HEK293 (cell line): Measurements from ENCODE around the gene FKBP3.

Source experiments
- GLI2 ChIP-seq: fragments of 450-650 bp; formaldehyde crosslinking; IDR thresholded peaks from 2 replicates; pipeline ENCODE4; 2017; ENCODE audit warnings: missing biosample characterization, missing genetic modification characterization, low read depth, borderline replicate concordance
- GLIS1 ChIP-seq: fragments of 450-650 bp; formaldehyde crosslinking; IDR thresholded peaks from 2 replicates; pipeline ENCODE4 v1.5.1; 2016; ENCODE audit warnings: missing biosample characterization, missing genetic modification characterization
- HOXA7 ChIP-seq: sonication (generic); formaldehyde crosslinking; IDR thresholded peaks from 2 replicates; pipeline ENCODE4 v1.8.1; 2022; ENCODE audit warnings: missing genetic modification reagents, borderline replicate concordance
- HOXC10 ChIP-seq: sonication (generic); formaldehyde crosslinking; IDR thresholded peaks from 2 replicates; pipeline ENCODE4 v1.8.1; 2023; ENCODE audit warnings: mild to moderate bottlenecking, missing genetic modification reagents
- KLF17 ChIP-seq: fragments of 450-650 bp; formaldehyde crosslinking; IDR thresholded peaks from 2 replicates; pipeline ENCODE4 v1.5.1; 2016; ENCODE audit warnings: missing biosample characterization, missing genetic modification characterization
- KLF8 ChIP-seq: fragments of 450-650 bp; formaldehyde crosslinking; IDR thresholded peaks from 2 replicates; pipeline ENCODE4 v1.5.1; 2016; ENCODE audit warnings: missing biosample characterization, missing genetic modification characterization
- PBX3 ChIP-seq: sonication (generic); formaldehyde crosslinking; IDR thresholded peaks from 2 replicates; pipeline ENCODE4 v1.8.1; 2022; ENCODE audit warnings: mild to moderate bottlenecking, moderate library complexity, missing genetic modification reagents
- REST ChIP-seq: fragments of 450-650 bp; formaldehyde crosslinking; IDR thresholded peaks from 2 replicates; pipeline ENCODE4 v1.5.1; 2016; ENCODE audit warnings: missing biosample characterization, missing genetic modification characterization
- SALL2 ChIP-seq: fragments of 450-650 bp; formaldehyde crosslinking; IDR thresholded peaks from 2 replicates; pipeline ENCODE4 v1.5.0; 2017; ENCODE audit warnings: missing biosample characterization, mild to moderate bottlenecking, missing genetic modification characterization, borderline replicate concordance
- SCRT1 ChIP-seq: fragments of 450-650 bp; formaldehyde crosslinking; IDR thresholded peaks from 2 replicates; pipeline ENCODE4 v1.5.1; 2016; ENCODE audit warnings: missing biosample characterization, missing genetic modification characterization, borderline replicate concordance
- SP2 ChIP-seq: fragments of 450-650 bp; formaldehyde crosslinking; IDR thresholded peaks from 2 replicates; pipeline ENCODE4 v1.5.1; 2016; ENCODE audit warnings: missing biosample characterization, missing genetic modification characterization
- ZBTB8A ChIP-seq: fragments of 450-650 bp; formaldehyde crosslinking; IDR thresholded peaks from 2 replicates; pipeline ENCODE4 v1.5.1; 2016; ENCODE audit warnings: missing biosample characterization, missing genetic modification characterization
- ZEB2 ChIP-seq: fragments of 450-650 bp; formaldehyde crosslinking; IDR thresholded peaks from 2 replicates; pipeline ENCODE4 v1.5.1; 2016; ENCODE audit warnings: missing biosample characterization, missing genetic modification characterization
- ZNF184 ChIP-seq: fragments of 450-650 bp; IDR thresholded peaks from 2 replicates; pipeline ENCODE4 v1.5.1; 2018; ENCODE audit warnings: missing biosample characterization, mild to moderate bottlenecking, missing genetic modification characterization
- ZNF19 ChIP-seq: fragments of 450-650 bp; formaldehyde crosslinking; IDR thresholded peaks from 2 replicates; pipeline ENCODE4; 2016; ENCODE audit warnings: missing biosample characterization, missing genetic modification characterization, low read depth
- ZNF274 ChIP-seq, 2 experiments: fragments of 200-500 bp in 1 of 2; fragments of 450-650 bp in 1 of 2; sonication (Bioruptor generic) in 1 of 2; formaldehyde crosslinking in 1 of 2; IDR thresholded peaks; 2 replicates each; pipeline versions ENCODE4 v1.5.1 to v1.6.1; 2014 to 2016; ENCODE audit warnings: borderline replicate concordance in 1 of 2, inconsistent platforms in 1 of 2, low read length in 1 of 2, missing biosample characterization in 1 of 2, missing genetic modification characterization in 1 of 2
- ZNF280D ChIP-seq: fragments of 450-650 bp; formaldehyde crosslinking; IDR thresholded peaks from 2 replicates; pipeline ENCODE4 v1.5.1; 2016; ENCODE audit warnings: missing biosample characterization, missing genetic modification characterization
- ZNF335 ChIP-seq: fragments of 450-650 bp; formaldehyde crosslinking; conservative IDR thresholded peaks from 2 replicates; pipeline ENCODE4 v1.5.1; 2016; ENCODE audit warnings: missing biosample characterization, missing genetic modification characterization
- ZNF350 ChIP-seq: fragments of 450-650 bp; formaldehyde crosslinking; IDR thresholded peaks from 2 replicates; pipeline ENCODE4 v1.5.0; 2017; ENCODE audit warnings: missing biosample characterization, mild to moderate bottlenecking, missing genetic modification characterization
- ZNF37A ChIP-seq: fragments of 450-650 bp; IDR thresholded peaks from 2 replicates; pipeline ENCODE4 v1.5.1; 2018; ENCODE audit warnings: missing biosample characterization, missing genetic modification characterization
- ZNF394 ChIP-seq: fragments of 450-650 bp; formaldehyde crosslinking; IDR thresholded peaks from 2 replicates; pipeline ENCODE4 v1.5.1; 2016; ENCODE audit warnings: missing biosample characterization, missing genetic modification characterization, mild to moderate bottlenecking, moderate library complexity, borderline replicate concordance
- ZNF514 ChIP-seq: fragments of 450-650 bp; formaldehyde crosslinking; IDR thresholded peaks from 2 replicates; pipeline ENCODE4 v1.5.1; 2016; ENCODE audit warnings: missing biosample characterization, missing genetic modification characterization
- ZNF600 ChIP-seq: fragments of 450-650 bp; formaldehyde crosslinking; IDR thresholded peaks from 2 replicates; pipeline ENCODE4 v1.5.1; 2016; ENCODE audit warnings: missing biosample characterization, missing genetic modification characterization
- ZNF639 ChIP-seq: fragments of 450-650 bp; formaldehyde crosslinking; IDR thresholded peaks from 2 replicates; pipeline ENCODE4 v1.5.1; 2016; ENCODE audit warnings: missing biosample characterization, missing genetic modification characterization
- ZNF660 ChIP-seq: fragments of 450-650 bp; IDR thresholded peaks from 2 replicates; pipeline ENCODE4 v1.5.1; 2018; ENCODE audit warnings: missing biosample characterization, mild to moderate bottlenecking, missing genetic modification characterization
- ZNF830 ChIP-seq: fragments of 450-650 bp; IDR thresholded peaks from 2 replicates; pipeline ENCODE4 v1.5.0; 2018; ENCODE audit warnings: missing biosample characterization, missing genetic modification characterization, low read depth, mild to moderate bottlenecking, moderate library complexity
- ZSCAN4 ChIP-seq: fragments of 450-650 bp; formaldehyde crosslinking; IDR thresholded peaks from 2 replicates; pipeline ENCODE4 v1.5.1; 2017; ENCODE audit warnings: missing biosample characterization, missing genetic modification characterization

Gene FKBP3

GRCh38 chr14:45083976-45084722 lies 50.1 kb downstream of the FKBP3 start, which contains the start of gene PRPF39 (continued):
- TF ChIP-seq PBX3 (no peak), ZNF274 (IDR thresholded peaks at IDR 0.05; ENCODE audit: low read length) (no peak), ZNF274 (tag by site-specific recombination; IDR thresholded peaks at IDR 0.05; ENCODE audit: borderline replicate concordance) (no peak), ZNF660 (tag by site-specific recombination) (0 out of 2 replicates have a peak, but pooled peaks have one; percentile 30), KLF8 (no peak), GLI2 (tag by site-specific recombination) (no peak), ZNF639 (tag by site-specific recombination) (no peak), ZBTB8A (tag by site-specific recombination) (no peak; the same call in 1 of the 2 replicates), SCRT1 (peak; percentile 90), ZNF830 (tag by site-specific recombination) (no peak), ZNF350 (tag by site-specific recombination) (no peak), ZNF335 (tag by site-specific recombination) (peak; percentile 45; the same call in 1 of the 2 replicates), SALL2 (tag by site-specific recombination) (no peak), ZEB2 (tag by site-specific recombination) (no peak), HOXC10 (CRISPR knock-in tag) (no peak), HOXA7 (CRISPR knock-in tag) (no peak), ZNF19 (tag by site-specific recombination) (no peak), ZSCAN4 (tag by site-specific recombination) (no peak), GLIS1 (tag by site-specific recombination) (peak; percentile 48; the same call in 1 of the 2 replicates), ZNF184 (tag by site-specific recombination) (no peak), ZNF37A (no peak), KLF17 (tag by site-specific recombination) (peak; percentile 59), ZNF394 (tag by site-specific recombination) (no peak), ZNF280D (tag by site-specific recombination) (no peak), ZNF600 (peak; percentile 93), ZNF514 (no peak), REST (tag by site-specific recombination) (peak; percentile 44; the same call in 1 of the 2 replicates), SP2 (tag by site-specific recombination) (peak; percentile 71)
